ENCODE measurements around the gene DPP4.

GRCh38 chr2:162028511-162028910 lies 45.5 kb downstream of the DPP4 start:
- TF ChIP-seq CTCF (optimal IDR thresholded peaks at IDR 0.05 in 1 of 3, IDR thresholded peaks at IDR 0.05 in 1 of 3, conservative IDR thresholded peaks at IDR 0.05 in 1 of 3; ENCODE audit: extremely low read depth in 1 of 3, insufficient read depth in 2 of 3, low read length in 3 of 3) = no peak
- no peak for TF ChIP-seq EZH2 (IDR thresholded peaks at IDR 0.05; ENCODE audit: low read length)

Data from keratinocyte (primary cell).